GM12872 (cell line): ENCODE data around the gene ANO7.

Source experiments
- CTCF ChIP-seq: IDR thresholded peaks from 3 replicates; pipeline ENCODE4 v1.5.1; 2011; ENCODE audit warnings: low read depth, mild to moderate bottlenecking, low read length, moderate library complexity; ENCODE audit not compliant: insufficient read depth

The ANO7 gene

GRCh38 chr2:241151934-241152660 is 36.4 kb upstream of the ANO7 start:
- no peak for TF ChIP-seq CTCF

DNA sequence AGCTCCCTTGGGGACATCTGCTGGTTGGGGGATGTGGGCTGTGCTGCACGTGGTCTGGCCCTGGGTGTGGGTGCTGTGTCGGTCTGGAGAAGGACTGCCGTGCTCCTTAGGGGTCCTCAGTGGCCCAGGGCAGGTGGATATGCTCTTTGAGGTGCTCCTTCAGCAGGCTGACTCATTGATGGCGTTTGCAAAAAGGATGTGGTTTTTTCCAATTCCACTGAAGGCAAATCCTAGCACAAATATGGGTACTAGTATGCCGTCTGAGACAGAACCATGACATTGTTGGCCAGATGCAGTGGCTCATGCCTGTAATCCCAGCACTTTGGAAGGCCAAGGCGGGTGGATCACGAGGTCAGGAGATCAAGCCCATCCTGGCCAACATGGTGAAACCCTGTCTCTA is 34.9 kb upstream of the ANO7 start:
- TF ChIP-seq CTCF: no peak

GRCh38 chr2:241154915-241155314 is 33.6 kb upstream of the ANO7 start:
- no peak for TF ChIP-seq CTCF

- TF ChIP-seq CTCF: no peak
These were observed 32.5 kb upstream of the ANO7 start for GRCh38 chr2:241155936-241156335.

GRCh38 chr2:241156971-241157441 is 31.5 kb upstream of the ANO7 start:
- no peak for TF ChIP-seq CTCF

DNA sequence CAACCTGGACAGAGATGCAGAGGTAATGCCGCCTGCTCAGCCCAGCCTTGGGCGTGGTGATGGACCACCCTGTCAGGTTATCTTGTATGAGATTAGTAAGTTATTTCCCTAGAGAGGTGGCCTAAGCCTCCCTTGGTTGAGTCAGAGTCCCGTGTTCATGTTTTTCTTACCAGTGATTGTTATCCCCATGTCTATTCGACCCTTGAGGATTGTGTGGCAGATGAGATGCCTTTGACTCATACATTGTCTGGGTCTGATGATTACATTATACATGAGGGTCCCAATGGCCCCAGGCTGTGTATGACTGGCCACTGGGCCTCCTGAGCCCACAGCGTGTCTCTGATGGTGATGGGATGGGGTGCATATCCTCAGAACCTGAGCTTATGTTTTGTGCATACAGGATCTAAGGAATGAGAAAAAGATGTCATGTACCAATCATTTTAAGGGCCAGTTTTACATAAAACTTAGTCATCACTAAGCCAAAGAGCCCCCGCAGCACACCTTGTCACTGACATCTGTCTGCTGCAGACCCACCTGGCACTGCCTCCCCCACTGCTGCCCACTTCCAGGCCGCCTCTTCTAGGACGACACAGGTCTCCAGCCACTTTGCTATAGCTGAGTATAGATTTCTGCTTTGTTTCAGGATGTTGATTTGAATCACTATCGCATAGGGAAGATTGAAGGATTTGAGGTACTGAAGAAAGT is 30.5 kb upstream of the ANO7 start:
- no peak for TF ChIP-seq CTCF

DNA sequence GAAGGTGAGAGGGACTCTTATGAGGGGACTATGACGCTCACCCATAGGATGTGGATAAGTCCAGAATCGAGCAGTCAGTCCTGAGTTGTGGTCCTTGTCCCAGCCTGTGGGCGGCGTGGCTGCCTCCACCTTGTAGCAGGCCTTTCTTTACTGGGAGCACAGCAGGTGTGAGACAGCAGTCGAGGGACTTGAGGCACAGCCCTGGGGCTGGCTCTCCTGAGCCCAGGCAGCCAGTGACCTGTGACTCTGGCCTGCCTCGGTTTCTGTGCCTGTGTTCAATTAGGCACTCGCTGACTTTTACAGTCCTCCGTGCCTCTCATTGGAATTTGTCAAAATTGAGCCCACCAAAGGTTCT is 30.0 kb upstream of the ANO7 start:
- no peak for TF ChIP-seq CTCF
